Smooth muscle cell (in vitro differentiated cells): ENCODE data around the gene SUMO1. TPM values are rescaled to one million over a fixed set of nuclear protein-coding genes. Genes with fewer than 3 reads are reported as not detected.

Source experiments
- DNase-seq: peaks from one replicate; lab custom pipeline; 2025; ENCODE audit not compliant: unreplicated experiment; lab: John Stamatoyannopoulos, UW
- H2AFZ ChIP-seq: fragments of 200-600 bp; sonication (generic); 2 replicates; pipeline ENCODE4 v1.6.0; 2016; ENCODE audit warnings: antibody characterized with exemption, low read depth, mild to moderate bottlenecking
- H3F3A ChIP-seq: fragments of 200-600 bp; sonication (generic); 2 replicates; pipeline ENCODE4 v1.6.0; 2017; ENCODE audit warnings: antibody characterized with exemption, low read depth
- H3K27ac ChIP-seq: fragments of 200-600 bp; sonication (generic); 2 replicates; pipeline ENCODE4 v1.5.1; 2016; ENCODE audit warnings: low read depth, mild to moderate bottlenecking
- H3K27me3 ChIP-seq: fragments of 200-600 bp; sonication (generic); 2 replicates; pipeline ENCODE4 v1.6.1; 2016; ENCODE audit warnings: low read depth, mild to moderate bottlenecking
- H3K36me3 ChIP-seq: fragments of 200-600 bp; sonication (generic); 2 replicates; pipeline ENCODE4 v1.5.1; 2016; ENCODE audit warnings: low read depth
- H3K4me1 ChIP-seq: fragments of 200-600 bp; sonication (generic); 2 replicates; pipeline ENCODE4 v1.5.1; 2016; ENCODE audit warnings: low read depth
- H3K4me2 ChIP-seq: fragments of 200-600 bp; sonication (generic); 2 replicates; pipeline ENCODE4 v1.6.0; 2016; ENCODE audit warnings: mild to moderate bottlenecking
- H3K4me3 ChIP-seq: fragments of 200-600 bp; sonication (generic); 2 replicates; pipeline ENCODE4 v1.5.1; 2016; ENCODE audit warnings: mild to moderate bottlenecking
- H3K79me2 ChIP-seq: fragments of 200-600 bp; sonication (generic); 2 replicates; pipeline ENCODE4 v1.6.0; 2016; ENCODE audit warnings: low read depth, mild to moderate bottlenecking
- H3K9ac ChIP-seq: fragments of 200-600 bp; sonication (generic); 2 replicates; pipeline ENCODE4 v1.6.0; 2016; ENCODE audit warnings: low read depth
- H3K9me3 ChIP-seq: fragments of 200-600 bp; sonication (generic); replicated peaks from 2 replicates; pipeline ENCODE4 v1.5.1; 2016; ENCODE audit warnings: low read depth
- H4K20me1 ChIP-seq: fragments of 200-600 bp; sonication (generic); 2 replicates; pipeline ENCODE4 v1.6.0; 2016; ENCODE audit warnings: low read depth
- CTCF ChIP-seq: fragments of 200-600 bp; sonication (generic); IDR thresholded peaks from 2 replicates; pipeline ENCODE4 v1.5.1; 2017; ENCODE audit warnings: borderline replicate concordance, mild to moderate bottlenecking, antibody characterized with exemption; ENCODE audit not compliant: insufficient read depth, poor library complexity, severe bottlenecking
- WGBS: methylation state at CpG from one replicate; pipeline ENCODE4 v1.1.7; 2016; ENCODE audit warnings: low lambda C conversion rate; 5-methylcytosine and 5-hydroxymethylcytosine counted together
- polyA plus RNA-seq: library from polyadenylated mRNA; unstranded; fragments of >200 nt; fragmentation: Nextera tagmentation; extraction: Ambion mirVana; gene quantifications from 2 replicates; pipeline ENCODE4 v1.2.1, GENCODE V29; 2016
- small RNA-seq: library from RNA; depleted of rRNA; stranded (forward); fragments of <200 nt; gene quantifications from one replicate; pipeline ENCODE3, GENCODE V24; 2014
- total RNA-seq: library from RNA; depleted of rRNA; stranded (reverse); fragments of >200 nt; gene quantifications from 2 replicates; pipeline ENCODE4 v1.2.3, GENCODE V29; 2014

Gene SUMO1
- total and polyA plus RNA-seq, 2 experiments from 2014 or later, result 130 to 159 TPM

- Histone ChIP-seq H3F3A (peaks cover 25% of the 10 kb centered on the region), H4K20me1 (no peaks in the 10 kb centered on the region), H3K9ac (no peak overlapping the region), H3K79me2 (no peaks in the 10 kb centered on the region), H3K4me3 (no peak overlapping the region), H3K9me3 (no peaks in the 10 kb centered on the region), H2AFZ (no peak overlapping the region), H3K4me1 (peaks cover 19% of the 10 kb centered on the region), H3K27me3 (no peaks in the 10 kb centered on the region), H3K27ac (no peak overlapping the region), H3K4me2 (peak overlapping the region; percentile 5), H3K36me3 (no peaks in the 10 kb centered on the region)
- WGBS, result 46% methylated on average over 8 of the region's 8 CpGs
- DNase-seq, result no peak
- TF ChIP-seq CTCF, result no peak
These were observed 77.1 kb downstream of the SUMO1 start for GRCh38 chr2:202161151-202161835.

GRCh38 chr2:202158796-202159195 lies 79.6 kb downstream of the SUMO1 start:
- Histone ChIP-seq H2AFZ (no peak overlapping the region), H3K36me3 (no peaks in the 10 kb centered on the region), H3K4me1 (peaks cover 22% of the 10 kb centered on the region), H3K4me3 (no peak overlapping the region), H3K79me2 (no peaks in the 10 kb centered on the region), H4K20me1 (no peaks in the 10 kb centered on the region), H3K9ac (no peak overlapping the region), H3K27ac (no peak overlapping the region), H3K4me2 (no peak overlapping the region), H3K9me3 (no peaks in the 10 kb centered on the region), H3K27me3 (no peaks in the 10 kb centered on the region), H3F3A (peaks cover 17% of the 10 kb centered on the region)
- TF ChIP-seq CTCF, result peak; percentile 17
- no peak for DNase-seq
- WGBS, result 80% methylated on average over 5 of the region's 5 CpGs

- Histone ChIP-seq H3K9ac (no peak overlapping the region), H3K9me3 (no peaks in the 10 kb centered on the region), H4K20me1 (no peaks in the 10 kb centered on the region), H3K27me3 (no peaks in the 10 kb centered on the region), H3K4me3 (no peak overlapping the region), H2AFZ (no peak overlapping the region), H3K79me2 (no peaks in the 10 kb centered on the region), H3F3A (peaks cover 17% of the 10 kb centered on the region), H3K4me1 (peaks cover 23% of the 10 kb centered on the region), H3K36me3 (no peaks in the 10 kb centered on the region), H3K27ac (no peak overlapping the region), H3K4me2 (no peak overlapping the region)
- DNase-seq, result no peak
- no peak for TF ChIP-seq CTCF
- 81% methylated on average over 4 of the region's 4 CpGs for WGBS
These were observed 81.0 kb downstream of the SUMO1 start for GRCh38 chr2:202157211-202157990.

Small RNAs within 50 kb of the gene (small RNA-seq; reads per million reads assigned to genes)
- not detected for gene AC079354.2
- gene RF00575, result not detected
- gene SNORD70, result 492 reads per million, percentile 99 among the genes with 10 or more reads in this experiment

Other genes starting within 250 kb of the SUMO1 start
- 17.0 and 21.8 TPM in 2 replicates for gene FZD7, start 204.7 kb downstream of the SUMO1 start, total RNA-seq
- gene FZD7, start 204.7 kb downstream of the SUMO1 start, polyA plus RNA-seq, result 10.9 and 14.8 TPM in 2 replicates
- gene KIAA2012, start 165.3 kb downstream of the SUMO1 start, total RNA-seq, result not detected in 2 replicates
- gene KIAA2012, start 165.3 kb downstream of the SUMO1 start, polyA plus RNA-seq, result not detected in 2 replicates
- gene NOP58, start 27.2 kb upstream of the SUMO1 start, total RNA-seq, result 47.4 and 51.4 TPM in 2 replicates
- 40.8 and 41.4 TPM in 2 replicates for gene NOP58, start 27.2 kb upstream of the SUMO1 start, polyA plus RNA-seq
- 70.9 and 72.1 TPM in 2 replicates for gene BMPR2, start 137.7 kb upstream of the SUMO1 start, total RNA-seq
- 21.5 and 26.4 TPM in 2 replicates for gene BMPR2, start 137.7 kb upstream of the SUMO1 start, polyA plus RNA-seq